HG03139 (cell line): ENCODE results near the gene CYP2U1.
A peak's percentile ranks its signal among the peaks of the same experiment; 100 is the strongest.
"Not testable (repeated sequence)": the region's sequence is repeated elsewhere in the genome, so short reads cannot be mapped to it uniquely, and the experiment has no call there.

Source experiments
- ATAC-seq: cut with Tn5 transposase; IDR thresholded peaks from one replicate; pipeline ENCODE4 v1.9.1; 2021; ENCODE audit not compliant: unreplicated experiment

The CYP2U1 gene

DNA sequence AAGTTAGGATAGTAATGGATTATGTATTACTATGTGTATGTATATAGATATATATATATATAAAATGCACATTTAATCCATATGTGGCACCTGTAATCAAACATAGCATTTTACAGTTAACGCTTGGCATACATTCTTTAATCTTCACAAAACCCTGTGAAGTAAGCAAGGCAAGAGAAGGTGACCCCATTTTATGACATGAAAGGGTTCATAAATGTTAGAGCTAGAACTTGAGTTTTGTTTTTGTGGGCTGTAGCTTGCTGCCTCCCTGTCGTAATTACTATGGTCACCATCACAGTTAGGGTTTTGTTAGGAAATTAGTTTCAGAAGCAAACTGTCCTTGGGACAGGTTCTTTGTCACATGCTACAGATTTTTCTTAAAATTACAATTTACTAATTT, 13.8 kb upstream of the CYP2U1 start:
- no peak for ATAC-seq

DNA sequence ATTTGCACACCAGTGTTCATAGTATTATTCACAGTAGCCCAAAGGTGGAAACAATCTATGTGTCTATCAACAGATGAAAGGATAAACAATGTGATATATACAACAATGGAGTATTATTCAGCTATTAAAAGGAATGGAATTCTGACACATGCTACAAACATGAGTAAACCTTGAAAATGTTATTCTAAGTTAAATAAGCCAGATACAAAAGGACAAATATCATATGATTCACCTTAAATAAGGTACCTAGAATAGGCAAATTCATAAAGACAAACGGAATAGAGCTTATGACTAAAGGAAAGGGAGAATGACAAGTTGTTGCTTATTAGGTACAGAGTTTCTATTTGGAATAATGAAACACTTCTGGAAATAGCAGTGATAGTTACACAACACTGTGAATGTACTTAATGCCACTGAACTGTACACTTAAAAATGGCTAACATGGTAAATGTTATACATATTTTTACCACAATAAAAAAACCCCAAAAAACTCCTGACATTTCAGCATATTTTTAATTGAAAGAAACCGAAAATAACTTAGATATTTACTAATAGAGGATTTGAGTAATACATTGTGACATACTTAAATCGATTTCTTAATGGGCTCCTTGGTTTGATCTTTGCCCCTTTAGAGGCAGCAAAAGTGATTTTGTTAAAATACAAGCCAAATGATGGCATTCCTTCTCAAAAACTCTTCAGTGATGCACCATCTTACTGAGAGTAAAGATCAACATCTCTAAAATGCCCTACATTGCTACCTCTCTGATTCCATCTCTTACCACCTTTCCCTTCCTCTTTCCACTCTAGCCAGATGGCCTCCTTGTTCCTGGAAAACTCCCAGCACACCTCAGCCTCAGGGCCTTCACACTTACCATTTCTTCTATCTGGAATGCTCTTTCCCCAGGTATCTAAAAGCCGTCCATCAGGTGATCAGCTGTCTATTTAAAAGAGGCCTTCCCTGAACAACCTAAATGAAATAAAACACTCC, 8.6 kb upstream of the CYP2U1 start:
- ATAC-seq = no peak

DNA sequence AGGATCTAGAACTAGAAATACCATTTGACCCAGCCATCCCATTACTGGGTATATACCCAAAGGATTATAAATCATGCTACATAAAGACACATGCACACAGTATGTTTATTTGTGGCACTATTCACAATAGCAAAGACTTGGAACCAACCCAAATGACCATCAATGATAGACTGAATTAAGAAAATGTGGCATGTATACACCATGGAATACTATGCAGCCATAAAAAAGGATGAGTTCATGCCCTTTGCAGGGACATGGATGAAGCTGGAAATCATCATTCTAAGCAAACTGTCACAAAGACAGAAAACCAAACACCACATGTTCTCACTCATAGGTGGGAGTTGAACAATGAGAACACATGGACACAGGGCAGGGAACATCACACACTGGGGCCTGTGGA, 5.6 kb upstream of the CYP2U1 start:
- not testable (repeated sequence) for ATAC-seq

- ATAC-seq = not testable (repeated sequence)
Measured at GRCh38 chr4:107926875-107927274, 4.5 kb upstream of the CYP2U1 start.

- ATAC-seq = peak; percentile 23
Measured at GRCh38 chr4:107931775-107932321, 499 bp downstream of the CYP2U1 start.

DNA sequence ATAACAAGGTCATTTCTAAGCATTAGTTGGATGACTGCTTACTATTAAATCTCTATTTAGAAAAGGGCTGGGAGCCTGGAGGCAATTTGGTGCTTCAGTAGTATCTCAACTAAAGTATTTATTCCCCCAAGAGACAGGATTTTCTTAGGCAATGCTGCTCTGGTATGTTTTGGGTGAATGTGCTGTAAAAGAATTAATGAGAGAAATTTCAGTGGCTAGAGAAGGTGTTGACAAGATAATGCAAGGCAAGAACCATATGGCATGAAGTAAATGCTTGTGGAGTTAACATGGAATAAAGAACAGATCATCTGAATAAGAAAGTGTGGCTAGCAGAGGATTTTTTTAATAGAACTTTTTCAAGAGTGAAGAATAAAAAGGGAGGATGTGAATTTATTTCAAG, 3.9 kb downstream of the CYP2U1 start:
- ATAC-seq = no peak

DNA sequence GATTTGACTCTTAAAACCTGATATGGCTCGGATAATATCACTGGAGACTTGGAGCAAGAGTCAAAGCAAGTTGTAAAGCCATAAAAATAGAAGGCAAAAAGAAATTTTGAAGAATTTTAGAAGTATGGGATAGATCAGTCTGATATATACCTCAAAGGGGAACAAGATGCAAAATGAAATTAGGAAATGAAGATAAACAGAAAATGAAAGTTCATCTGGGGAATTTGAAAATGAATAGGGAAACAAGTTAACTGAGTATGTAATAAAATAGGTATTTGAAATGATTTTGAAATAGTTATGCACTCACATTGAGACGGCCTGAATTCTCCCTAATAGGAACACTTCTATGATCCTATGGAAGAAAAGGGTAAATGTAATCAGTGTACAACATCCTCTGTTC, 5.7 kb downstream of the CYP2U1 start:
- ATAC-seq = no peak

DNA sequence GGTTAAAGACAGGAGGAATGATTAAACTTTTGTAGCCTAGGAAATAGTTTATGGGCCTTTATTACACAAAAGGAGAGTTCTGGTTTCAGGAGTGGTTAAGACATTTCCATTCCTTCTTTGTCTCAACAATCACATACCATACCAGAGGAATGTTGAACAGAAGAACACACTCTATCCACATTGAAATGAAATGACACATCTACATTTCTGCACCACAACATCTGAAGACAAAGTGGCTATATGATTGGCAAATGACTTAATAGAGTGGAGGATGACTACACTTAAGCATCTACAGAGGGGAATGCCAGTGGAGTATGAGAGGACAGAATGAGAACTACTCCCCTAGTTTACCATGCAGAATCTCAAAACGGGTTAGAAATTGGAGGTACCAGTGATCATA, 8.0 kb downstream of the CYP2U1 start:
- no peak for ATAC-seq

- ATAC-seq = no peak
Measured at GRCh38 chr4:107945809-107946208, 14.5 kb downstream of the CYP2U1 start.

DNA sequence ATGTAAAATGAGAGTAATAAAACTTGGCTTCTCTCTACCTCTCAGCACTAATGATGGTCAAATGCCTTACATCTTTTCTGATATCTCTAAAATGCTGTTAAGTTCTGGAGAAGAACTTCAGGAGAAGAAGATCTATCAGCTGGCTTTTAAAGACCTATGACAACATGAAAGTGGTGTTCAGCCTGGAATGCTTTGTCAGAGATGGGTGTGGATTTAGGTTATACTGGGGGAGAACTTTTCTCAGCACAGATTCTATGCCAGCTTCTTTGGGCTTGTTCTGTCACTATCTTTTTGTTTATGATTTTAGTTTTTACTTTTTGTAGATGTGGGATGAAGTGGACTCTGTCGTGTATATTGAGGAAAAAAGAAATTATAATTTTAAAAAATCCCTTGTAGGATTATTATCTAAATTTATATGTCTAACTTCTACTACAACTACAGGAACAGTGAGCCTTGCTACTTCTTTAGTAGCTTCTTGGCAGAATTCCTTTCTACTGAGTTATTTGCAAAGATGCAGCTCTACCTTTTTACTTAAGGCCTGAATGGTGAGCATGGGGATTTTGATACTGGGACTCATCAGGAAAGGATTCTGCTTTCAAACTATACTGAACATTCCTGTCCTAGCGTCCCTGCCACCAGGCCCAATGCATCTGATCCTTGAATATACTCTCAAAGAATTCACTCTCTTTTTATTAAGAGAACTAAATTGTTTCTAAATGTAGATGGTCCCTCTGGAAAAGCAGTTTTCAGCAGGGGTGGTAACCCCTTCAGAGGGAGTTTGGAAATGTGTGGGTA, 19.6 kb downstream of the CYP2U1 start:
- no peak for ATAC-seq

DNA sequence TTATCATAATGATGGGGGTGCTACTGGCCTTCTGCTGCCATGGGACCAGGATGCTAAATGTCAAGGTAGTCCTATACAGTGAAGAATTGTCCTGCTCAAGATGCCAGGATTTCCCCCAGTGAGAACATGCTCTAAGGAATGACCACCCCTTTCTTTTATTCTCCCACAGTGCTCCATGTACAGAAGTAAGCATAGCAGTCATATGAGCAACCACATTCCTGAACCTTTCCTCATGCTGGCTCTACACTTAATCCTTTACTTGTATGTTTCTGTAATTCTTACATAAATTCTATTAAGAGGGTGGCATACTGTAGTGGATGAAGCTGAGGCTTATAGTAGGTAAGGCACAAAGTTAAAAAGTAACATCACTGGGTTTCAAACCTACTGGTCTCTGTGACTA, 20.2 kb downstream of the CYP2U1 start:
- no peak for ATAC-seq

- ATAC-seq = no peak
Measured at GRCh38 chr4:107956011-107956410, 24.7 kb downstream of the CYP2U1 start.

GRCh38 chr4:107966903-107967302, 35.6 kb downstream of the CYP2U1 start:
- no peak for ATAC-seq

DNA sequence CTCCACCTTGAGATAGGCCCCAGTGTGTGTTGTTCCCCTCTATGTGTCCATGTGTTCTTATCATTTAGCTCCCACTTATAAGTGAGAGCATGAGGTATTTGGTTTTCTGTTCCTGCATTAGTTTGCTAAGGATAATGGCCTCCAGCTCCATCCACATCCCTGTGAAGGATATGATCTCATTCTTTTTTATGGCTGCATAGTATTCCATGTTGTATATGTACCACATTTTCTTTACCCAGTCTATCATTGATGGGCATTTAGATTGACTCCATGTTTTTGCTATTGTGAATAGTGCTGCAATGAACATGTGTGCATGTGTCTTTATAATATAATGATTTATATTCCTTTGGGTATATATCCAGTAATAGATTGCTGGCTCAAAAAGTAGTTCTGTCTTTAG, 36.2 kb downstream of the CYP2U1 start:
- ATAC-seq = not testable (repeated sequence)

DNA sequence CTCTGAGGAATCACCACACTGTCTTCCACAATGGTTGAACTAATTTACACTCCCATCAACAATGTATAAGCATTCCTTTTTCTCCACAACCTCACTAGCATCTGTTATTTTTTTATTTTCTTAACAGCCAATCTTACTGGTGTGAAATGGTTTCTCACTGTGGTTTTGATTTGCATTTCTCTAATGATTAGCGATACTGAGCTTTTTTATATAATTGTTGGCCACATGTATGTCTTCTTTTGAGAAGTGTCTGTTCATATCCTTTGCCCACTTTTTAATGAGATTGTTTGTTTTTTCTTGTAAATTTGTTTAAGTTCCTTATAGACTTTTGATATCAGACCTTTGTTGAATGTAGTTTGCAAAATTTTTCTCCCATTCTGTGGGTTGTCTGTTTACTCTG, 36.6 kb downstream of the CYP2U1 start:
- ATAC-seq = not testable (repeated sequence)

DNA sequence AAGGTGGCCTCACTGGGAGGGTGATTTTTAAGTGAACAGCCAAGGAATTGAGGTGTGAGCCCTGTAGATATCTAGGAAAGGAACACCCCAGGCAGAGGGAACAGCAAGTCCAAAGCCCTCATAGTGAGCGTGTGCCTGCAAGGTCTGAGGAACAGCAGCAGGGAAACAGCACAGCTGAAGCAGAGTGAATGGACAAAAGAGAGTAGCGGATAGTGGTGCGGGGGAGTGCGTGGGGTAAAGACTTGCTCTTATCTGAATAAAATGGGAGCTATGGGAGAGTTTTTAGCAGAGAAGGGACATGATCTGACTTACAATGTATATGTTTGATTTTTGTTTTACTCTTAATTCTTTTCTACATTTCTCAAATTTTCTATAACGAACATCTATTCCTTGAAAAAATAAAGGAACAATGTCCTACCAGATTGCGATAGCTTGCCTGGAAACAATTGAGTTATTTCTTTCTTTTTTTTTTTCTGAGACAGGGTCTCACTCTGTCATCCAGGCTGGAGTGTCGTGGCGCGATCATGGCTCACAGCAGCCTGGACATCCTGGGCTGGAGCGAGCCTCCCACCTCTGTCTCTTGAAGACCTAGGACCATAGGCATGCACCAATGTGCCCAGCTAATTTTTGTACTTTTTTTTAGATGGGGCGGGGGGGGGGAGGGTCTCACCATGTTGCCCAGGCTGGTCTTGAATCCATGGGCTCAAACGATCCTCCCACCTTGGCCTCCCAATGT, 38.9 kb downstream of the CYP2U1 start:
- no peak for ATAC-seq

GRCh38 chr4:107972605-107973004, 41.3 kb downstream of the CYP2U1 start:
- ATAC-seq = no peak

GRCh38 chr4:107974523-107974922, 43.2 kb downstream of the CYP2U1 start:
- no peak for ATAC-seq

DNA sequence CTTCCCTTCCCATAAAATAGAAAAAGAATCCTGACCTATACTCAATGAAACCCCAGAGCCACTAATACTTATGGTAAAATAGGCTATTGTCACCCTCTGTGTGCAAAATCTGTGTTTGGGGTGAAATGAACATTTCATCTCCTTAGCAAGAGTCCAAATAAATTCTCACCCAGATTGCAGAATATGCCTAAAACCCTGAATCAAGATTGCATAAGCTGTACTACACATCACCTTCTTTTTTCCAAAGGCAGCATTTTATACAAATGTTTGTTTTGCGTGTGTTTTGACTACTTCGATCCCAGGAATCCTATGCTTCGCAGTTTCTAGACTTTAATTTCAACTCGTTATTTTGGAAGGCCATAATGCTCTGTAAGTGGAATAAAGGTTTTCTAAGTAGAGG, 46.1 kb downstream of the CYP2U1 start:
- ATAC-seq = no peak

DNA sequence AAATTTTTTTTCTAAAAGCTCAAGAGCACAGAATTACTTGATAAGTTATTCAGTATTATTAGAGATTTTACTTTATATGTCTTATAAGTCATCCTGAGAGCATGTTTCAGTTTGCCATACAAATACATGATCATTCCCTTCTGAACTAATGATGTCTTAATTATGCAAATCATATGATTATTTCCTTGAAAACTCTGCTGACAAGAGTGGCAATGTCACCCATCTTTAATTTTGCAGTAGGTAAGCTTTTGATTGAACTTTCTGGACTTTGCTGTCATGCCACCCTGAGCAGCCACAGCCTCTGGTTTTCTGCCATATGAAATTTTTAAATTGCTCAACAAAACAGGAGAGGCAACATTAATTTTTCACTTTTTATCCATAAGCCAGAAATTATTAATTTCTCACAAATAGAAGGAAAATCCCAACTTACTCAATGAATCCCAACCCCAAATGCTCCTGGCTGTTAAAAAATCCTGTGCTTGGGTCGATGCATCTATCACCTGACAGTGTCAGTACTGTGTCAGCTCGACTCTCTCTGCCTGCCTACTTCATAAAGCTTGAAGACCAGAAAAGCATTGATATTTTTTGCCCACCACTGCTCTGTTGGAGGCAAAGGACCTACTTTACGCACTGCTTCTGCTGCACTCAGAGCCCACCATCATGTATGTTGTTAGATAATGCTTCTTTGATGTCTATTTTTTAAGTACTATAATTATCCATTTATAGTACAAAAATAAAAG, 46.8 kb downstream of the CYP2U1 start:
- no peak for ATAC-seq
